CD8-positive, alpha-beta memory T cell (primary cell): Measurements from ENCODE around the gene CYP26A1. TPM values are rescaled to one million over a fixed set of nuclear protein-coding genes. Genes with fewer than 3 reads are reported as not detected.
A peak's percentile ranks its signal among the peaks of the same experiment; 100 is the strongest.
"Not testable (repeated sequence)": the region's sequence is repeated elsewhere in the genome, so short reads cannot be mapped to it uniquely, and the experiment has no call there.

Experiments
- CTCF ChIA-PET: fragments of 350-600 bp; sonication (Branson Sonifier 250); formaldehyde crosslinking; loops from one replicate; lab custom pipeline; 2021; ENCODE audit warnings: antibody characterized with exemption; lab: Charles Lee
- POLR2A ChIA-PET: fragments of 350-600 bp; sonication (Branson Sonifier 250); formaldehyde crosslinking; loops from one replicate; lab custom pipeline; 2021; ENCODE audit warnings: antibody characterized with exemption; lab: Charles Lee
- DNase-seq, 5 donors: peaks; one replicate each; pipeline versions ENCODE4 v3.0.0 to v3.0.0-alpha.2; 2020 to 2022; ENCODE audit warnings: mixed read lengths in 1 of 5
- H3K27ac ChIP-seq: one replicate; pipeline ENCODE4 v1.7.0; 2013; ENCODE audit warnings: low read depth, mild to moderate bottlenecking, low read length, moderate library complexity
- H3K27me3 ChIP-seq: 2 replicates; pipeline ENCODE4 v1.7.0; 2013; ENCODE audit warnings: low read length, mild to moderate bottlenecking; ENCODE audit not compliant: insufficient read depth, poor library complexity, severe bottlenecking
- H3K36me3 ChIP-seq: 2 replicates; pipeline ENCODE4 v1.7.0; 2013; ENCODE audit warnings: mild to moderate bottlenecking, low read length, moderate library complexity; ENCODE audit not compliant: insufficient read depth
- H3K4me1 ChIP-seq: 2 replicates; pipeline ENCODE4 v1.7.0; 2013; ENCODE audit warnings: mild to moderate bottlenecking, low read length, moderate library complexity; ENCODE audit not compliant: insufficient read depth
- H3K4me3 ChIP-seq: 2 replicates; pipeline ENCODE4 v1.7.0; 2013; ENCODE audit warnings: mild to moderate bottlenecking, low read length
- H3K9me3 ChIP-seq: 2 replicates; pipeline ENCODE4 v1.7.0; 2013; ENCODE audit warnings: mild to moderate bottlenecking, low read length
- H3K27ac Mint-ChIP-seq, 8 donors: one replicate each; pipeline ENCODE4 v1.8.0; 2020 to 2021; ENCODE audit warnings: mixed read lengths in 8 of 8, mild to moderate bottlenecking in 6 of 8, inconsistent platforms in 3 of 8, moderate library complexity in 3 of 8
- H3K27me3 Mint-ChIP-seq, 2 donors: one replicate each; pipeline ENCODE4 v1.8.0; 2020 to 2021; ENCODE audit warnings: mixed read lengths in 2 of 2, mild to moderate bottlenecking in 1 of 2, moderate library complexity in 1 of 2
- H3K36me3 Mint-ChIP-seq, 3 donors: one replicate each; pipeline ENCODE4 v1.8.0; 2020 to 2021; ENCODE audit warnings: mixed read lengths in 3 of 3, inconsistent platforms in 1 of 3, mild to moderate bottlenecking in 1 of 3
- H3K4me1 Mint-ChIP-seq, 3 donors: one replicate each; pipeline ENCODE4 v1.8.0; 2020 to 2021; ENCODE audit warnings: mixed read lengths in 3 of 3, inconsistent platforms in 1 of 3, mild to moderate bottlenecking in 1 of 3
- H3K4me3 Mint-ChIP-seq, 7 donors: one replicate each; pipeline ENCODE4 v1.8.0; 2020 to 2021; ENCODE audit warnings: mixed read lengths in 7 of 7, mild to moderate bottlenecking in 6 of 7, moderate library complexity in 4 of 7, inconsistent platforms in 2 of 7
- H3K9me3 Mint-ChIP-seq, 5 donors: one replicate each; pipeline ENCODE4 v1.8.0; 2020 to 2022; ENCODE audit warnings: mixed read lengths in 5 of 5, mild to moderate bottlenecking in 3 of 5, moderate library complexity in 2 of 5, inconsistent platforms in 1 of 5
- polyA plus RNA-seq: library from polyadenylated mRNA; unstranded; fragments of 300-500 nt; fragmentation: Illumina TruSeq; gene quantifications from one replicate; pipeline ENCODE4 v1.2.3, GENCODE V29; 2021
- total RNA-seq, 2 experiments: library from RNA; stranded (reverse); gene quantifications; one replicate each; pipeline ENCODE4 v1.2.3, GENCODE V29; 2021

Gene CYP26A1
- total and polyA plus RNA-seq, 3 experiments from 2014 or later: not detected

DNA sequence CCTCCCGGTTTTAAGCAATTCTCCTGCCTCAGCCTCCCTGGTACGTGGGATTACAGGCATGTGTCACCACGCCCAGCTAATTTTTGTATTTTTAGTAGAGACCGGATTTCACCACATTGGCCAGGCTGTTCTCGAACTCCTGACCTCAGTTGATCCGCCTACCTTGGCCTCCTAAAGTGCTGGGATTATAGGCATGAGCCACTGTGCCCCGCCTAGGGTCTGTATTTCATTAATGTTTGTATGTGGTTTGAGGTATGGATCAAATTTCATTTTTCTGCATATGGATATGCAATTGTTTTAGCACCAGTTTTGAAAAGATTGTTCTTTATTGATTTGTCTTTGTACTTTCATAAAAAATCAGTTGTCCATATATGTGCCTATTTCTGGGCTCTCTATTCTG, 26.0 kb downstream of the CYP26A1 start:
- Histone ChIP-seq H3K4me3 (no peak overlapping the region), H3K4me1 (no peaks in the 10 kb centered on the region), H3K36me3 (no peaks in the 10 kb centered on the region), H3K27ac (no peak overlapping the region), H3K27me3 (no peaks in the 10 kb centered on the region), H3K9me3 (no peaks in the 10 kb centered on the region)
- H3K4me1 Mint-ChIP-seq: no peaks in the 10 kb centered on the region
- no peak for DNase-seq
- no peak overlapping the region for H3K4me3 Mint-ChIP-seq
- POLR2A ChIA-PET: no interaction called here
- H3K27me3 Mint-ChIP-seq: peaks cover 1 to 5% of the 10 kb centered on the region in 2 donors
- H3K9me3 Mint-ChIP-seq: peaks cover 2 to 10% (median 5%) of the 10 kb centered on the region in 5 donors
- peaks cover 0 to 7% (median 0%) of the 10 kb centered on the region in 3 donors for H3K36me3 Mint-ChIP-seq
- no peak overlapping the region for H3K27ac Mint-ChIP-seq
- CTCF ChIA-PET: no interaction called here

DNA sequence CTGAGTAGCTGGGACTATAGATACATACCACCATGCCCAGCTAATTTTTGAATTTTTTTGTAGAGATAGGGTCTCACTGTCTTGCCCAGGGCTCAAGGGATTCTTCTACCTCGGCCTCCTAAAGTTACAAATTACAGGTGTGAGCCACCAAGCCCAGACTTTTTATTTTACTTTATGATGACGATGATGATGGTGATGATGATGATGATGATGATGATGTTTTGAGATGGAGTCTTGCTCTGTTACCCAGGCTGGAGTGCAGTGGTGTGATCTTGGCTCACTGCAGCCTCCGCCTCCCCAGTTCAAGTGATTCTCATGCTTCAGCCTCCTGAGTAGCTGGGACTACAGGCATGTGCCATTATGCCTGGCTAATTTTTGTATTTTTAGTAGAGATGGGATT, 27.5 kb downstream of the CYP26A1 start:
- H3K36me3 ChIP-seq, H3K4me3 Mint-ChIP-seq: not testable (repeated sequence)

DNA sequence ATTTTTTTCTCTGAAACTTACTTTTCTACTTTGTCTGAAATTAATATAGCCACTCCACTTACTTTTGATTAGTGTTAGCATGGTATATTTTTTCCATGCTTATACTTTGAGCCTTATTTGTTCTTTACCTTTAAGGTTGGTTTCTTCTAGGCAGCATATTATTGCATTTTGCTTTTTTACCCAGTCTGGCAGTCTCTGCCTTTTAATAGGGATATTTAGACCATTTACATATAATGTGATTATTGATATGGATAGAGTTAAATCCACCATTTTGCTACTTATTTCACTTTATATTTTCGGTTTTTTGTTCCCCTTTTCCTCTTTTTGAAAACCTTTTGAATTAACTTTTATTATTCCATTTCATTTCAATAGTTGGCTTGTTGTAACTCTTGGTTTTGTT, 30.3 kb downstream of the CYP26A1 start:
- H3K36me3 ChIP-seq: no peaks in the 10 kb centered on the region
- H3K27ac ChIP-seq: no peak overlapping the region
- no peaks in the 10 kb centered on the region for H3K4me1 ChIP-seq
- Mint-ChIP-seq H3K27me3 (peaks cover 0 to 5% of the 10 kb centered on the region in 2 donors), H3K4me1 (no peaks in the 10 kb centered on the region), H3K36me3 (peaks cover 0 to 7% (median 0%) of the 10 kb centered on the region in 3 donors), H3K4me3 (no peak overlapping the region), H3K27ac (no peak overlapping the region), H3K9me3 (peaks cover 2 to 10% (median 5%) of the 10 kb centered on the region in 5 donors)
- POLR2A ChIA-PET: no interaction called here
- H3K4me3 ChIP-seq: no peak overlapping the region
- H3K27me3 ChIP-seq: no peaks in the 10 kb centered on the region
- DNase-seq: no peak
- CTCF ChIA-PET: interaction anchor here (1.5 kb wide), 1 partner anchor 12 kb away, joined by 5 read pairs; no protein-coding TSS in a partner anchor
- no peaks in the 10 kb centered on the region for H3K9me3 ChIP-seq

More for the DNA sequence above, 27.5 kb downstream of the CYP26A1 start:
- H3K4me1 Mint-ChIP-seq, H3K4me1 ChIP-seq, H3K27ac ChIP-seq, H3K4me3 ChIP-seq, POLR2A ChIA-PET, H3K27me3 Mint-ChIP-seq, DNase-seq, H3K27me3 ChIP-seq, H3K9me3 ChIP-seq, CTCF ChIA-PET, H3K36me3 Mint-ChIP-seq: not testable (repeated sequence)
- peak overlapping the region in 1 of 8 donors; percentile 46 for H3K27ac Mint-ChIP-seq
- peaks cover 2 to 10% (median 5%) of the 10 kb centered on the region in 5 donors for H3K9me3 Mint-ChIP-seq

DNA sequence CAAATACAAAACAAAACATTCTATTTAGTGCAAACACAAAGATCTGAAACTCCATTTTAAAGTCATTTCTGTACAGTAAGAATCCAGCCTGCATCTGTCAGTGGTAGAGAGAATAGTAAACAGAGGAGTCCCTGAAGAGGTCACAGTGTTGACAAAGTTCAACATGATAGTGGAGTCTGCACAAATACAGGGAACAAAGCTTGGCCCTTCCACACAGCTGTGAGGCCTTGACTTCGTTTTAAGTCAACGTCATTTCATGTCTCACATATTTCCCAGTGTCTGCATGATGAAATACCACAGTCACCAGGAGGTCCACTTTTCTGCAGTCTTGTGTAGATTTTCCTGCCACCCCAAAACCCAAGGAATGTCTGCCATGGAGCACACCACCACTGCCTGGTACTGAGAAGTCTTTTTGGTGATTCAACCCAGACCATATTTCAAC, 33.0 kb downstream of the CYP26A1 start:
- no peaks in the 10 kb centered on the region for H3K4me1 Mint-ChIP-seq
- ChIA-PET CTCF (interaction anchor here (1.2 kb wide), 1 partner anchor 9 kb away, joined by 3 read pairs; no protein-coding TSS in a partner anchor), POLR2A (no interaction called here)
- peaks cover 0 to 13% of the 10 kb centered on the region in 2 donors for H3K27me3 Mint-ChIP-seq
- no peak for DNase-seq
- Histone ChIP-seq H3K4me3 (no peak overlapping the region), H3K27me3 (no peaks in the 10 kb centered on the region), H3K36me3 (no peaks in the 10 kb centered on the region), H3K27ac (no peak overlapping the region), H3K4me1 (no peaks in the 10 kb centered on the region), H3K9me3 (no peaks in the 10 kb centered on the region)
- H3K9me3 Mint-ChIP-seq: peaks cover 2 to 10% (median 5%) of the 10 kb centered on the region in 5 donors
- H3K36me3 Mint-ChIP-seq: peaks cover 0 to 7% (median 0%) of the 10 kb centered on the region in 3 donors
- H3K27ac Mint-ChIP-seq: no peak overlapping the region
- no peak overlapping the region for H3K4me3 Mint-ChIP-seq

DNA sequence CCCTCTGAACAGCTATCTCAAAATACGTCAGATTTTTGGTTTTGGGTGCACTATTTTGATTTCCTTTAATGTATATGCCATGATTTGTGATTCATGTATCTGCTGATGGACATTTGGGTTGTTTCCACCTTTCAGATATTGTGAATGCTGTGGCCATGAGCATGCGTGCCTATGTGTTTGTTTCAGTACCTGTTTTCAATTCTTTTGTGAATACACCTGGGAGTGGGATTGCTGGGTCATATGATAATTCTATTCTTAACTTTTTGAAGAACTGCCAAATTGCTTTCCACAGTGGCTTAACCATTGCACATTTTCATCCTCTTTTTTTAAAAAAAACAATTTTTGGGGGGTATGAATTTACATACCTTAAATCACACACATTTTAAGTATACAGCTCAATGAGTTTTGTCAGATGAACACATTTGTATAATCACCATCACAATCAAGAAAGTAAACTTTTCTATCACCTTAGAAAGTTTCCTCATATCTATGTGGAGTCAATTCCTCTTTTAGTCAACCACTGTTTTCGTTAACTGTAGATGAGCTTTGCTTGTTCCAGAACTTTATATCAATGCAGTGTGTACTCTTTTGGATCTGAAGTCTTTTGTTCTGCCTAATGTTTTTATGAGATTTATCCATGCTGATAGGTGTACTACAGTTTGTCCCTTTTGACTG, 36.9 kb downstream of the CYP26A1 start:
- POLR2A ChIA-PET: interaction anchor here (0.7 kb wide), 1 partner anchor 40 kb away, joined by 3 read pairs; no protein-coding TSS in a partner anchor
- CTCF ChIA-PET: no interaction called here
- Histone ChIP-seq H3K9me3 (no peaks in the 10 kb centered on the region), H3K4me3 (no peak overlapping the region), H3K4me1 (peaks cover 6% of the 10 kb centered on the region), H3K27ac (no peak overlapping the region), H3K27me3 (no peaks in the 10 kb centered on the region), H3K36me3 (no peaks in the 10 kb centered on the region)
- H3K27ac Mint-ChIP-seq: no peak overlapping the region
- no peak for DNase-seq
- no peaks in the 10 kb centered on the region for H3K36me3 Mint-ChIP-seq
- H3K9me3 Mint-ChIP-seq: no peaks in the 10 kb centered on the region
- peaks cover 17 to 22% of the 10 kb centered on the region in 2 donors for H3K27me3 Mint-ChIP-seq
- H3K4me1 Mint-ChIP-seq: peaks cover 4% of the 10 kb centered on the region in 3 donors
- H3K4me3 Mint-ChIP-seq: no peak overlapping the region

DNA sequence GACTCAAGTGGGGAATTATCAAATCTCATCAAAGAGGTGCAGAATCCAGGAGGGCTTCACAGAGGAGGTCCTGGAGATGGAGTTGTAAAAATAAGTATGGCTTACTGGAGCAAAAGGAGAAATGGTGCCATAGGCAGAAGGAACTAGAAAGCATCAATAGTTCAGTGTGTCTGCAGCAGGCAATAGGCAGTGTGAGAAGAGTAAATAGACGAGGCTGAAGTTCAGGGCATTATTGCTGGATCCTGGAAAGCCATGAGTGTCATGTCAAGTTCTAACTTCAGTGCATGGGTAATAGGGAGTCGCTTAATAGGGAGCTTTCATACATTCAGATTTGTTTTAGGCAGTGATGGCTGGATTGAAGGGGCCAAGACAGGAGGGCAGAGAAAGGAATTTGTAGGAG, 39.3 kb downstream of the CYP26A1 start:
- Mint-ChIP-seq H3K27me3 (peaks cover 17 to 22% of the 10 kb centered on the region in 2 donors), H3K36me3 (no peaks in the 10 kb centered on the region), H3K4me3 (no peak overlapping the region), H3K4me1 (peaks cover 11 to 12% (median 11%) of the 10 kb centered on the region in 3 donors), H3K9me3 (peaks cover 0 to 2% (median 0%) of the 10 kb centered on the region in 5 donors), H3K27ac (no peak overlapping the region)
- Histone ChIP-seq H3K27me3 (no peaks in the 10 kb centered on the region), H3K27ac (no peak overlapping the region), H3K9me3 (no peaks in the 10 kb centered on the region), H3K4me3 (no peak overlapping the region), H3K36me3 (no peaks in the 10 kb centered on the region), H3K4me1 (peaks cover 8% of the 10 kb centered on the region)
- CTCF ChIA-PET: no interaction called here
- DNase-seq: no peak
- POLR2A ChIA-PET: no interaction called here

DNA sequence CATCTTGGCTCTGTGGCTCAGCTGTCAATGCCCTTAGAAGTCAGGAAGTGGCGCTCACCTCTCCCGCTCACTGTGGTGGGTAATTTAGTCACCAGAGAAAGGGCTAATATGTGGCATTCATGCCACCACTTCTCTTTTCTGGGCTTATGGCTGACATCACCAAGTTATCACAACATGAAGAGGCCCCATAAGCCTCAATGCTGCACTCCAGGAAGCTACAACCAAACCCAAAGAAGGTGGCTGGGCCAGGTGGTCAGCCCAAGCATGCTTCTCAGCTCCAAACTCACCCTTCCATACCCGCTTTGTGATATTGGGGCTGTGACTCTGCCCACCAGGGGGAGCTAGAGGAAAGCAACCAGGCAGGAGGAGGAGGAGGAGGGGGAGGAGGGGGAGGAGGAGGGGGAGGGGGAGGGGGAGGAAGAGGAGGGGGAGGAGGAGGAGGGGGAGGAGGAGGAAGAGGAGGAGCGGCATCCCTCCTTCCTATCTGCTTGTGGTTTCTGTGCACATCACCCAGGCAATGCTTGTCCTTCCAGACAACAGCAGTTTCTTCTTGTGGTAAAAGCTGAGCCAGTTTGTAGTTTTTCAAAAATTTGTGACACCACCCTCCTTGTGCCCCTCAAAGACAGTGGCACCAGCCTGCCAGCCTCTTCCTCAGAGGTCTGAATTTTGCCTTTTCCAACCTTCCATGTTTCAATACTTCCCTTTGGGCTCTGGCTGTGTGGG, 42.1 kb downstream of the CYP26A1 start:
- Histone ChIP-seq H3K36me3 (no peaks in the 10 kb centered on the region), H3K4me1 (peaks cover 8% of the 10 kb centered on the region), H3K4me3 (no peak overlapping the region), H3K27me3 (no peaks in the 10 kb centered on the region), H3K27ac (no peak overlapping the region), H3K9me3 (no peaks in the 10 kb centered on the region)
- Mint-ChIP-seq H3K27ac (peak overlapping the region in 3 of 8 donors; percentile 5 to 54 (median 14)), H3K27me3 (peaks cover 18 to 21% of the 10 kb centered on the region in 2 donors), H3K4me3 (no peak overlapping the region), H3K4me1 (peaks cover 11 to 12% (median 11%) of the 10 kb centered on the region in 3 donors), H3K9me3 (peaks cover 0 to 2% (median 0%) of the 10 kb centered on the region in 5 donors), H3K36me3 (no peaks in the 10 kb centered on the region)
- CTCF ChIA-PET: interaction anchor here (0.7 to 1.7 kb wide), 9 partner anchors 10 to 234 kb away, joined by 3 to 6 read pairs (median 3); no protein-coding TSS in a partner anchor
- POLR2A ChIA-PET: no interaction called here
- DNase-seq: peak; percentile 37 to 66 (median 54)

DNA sequence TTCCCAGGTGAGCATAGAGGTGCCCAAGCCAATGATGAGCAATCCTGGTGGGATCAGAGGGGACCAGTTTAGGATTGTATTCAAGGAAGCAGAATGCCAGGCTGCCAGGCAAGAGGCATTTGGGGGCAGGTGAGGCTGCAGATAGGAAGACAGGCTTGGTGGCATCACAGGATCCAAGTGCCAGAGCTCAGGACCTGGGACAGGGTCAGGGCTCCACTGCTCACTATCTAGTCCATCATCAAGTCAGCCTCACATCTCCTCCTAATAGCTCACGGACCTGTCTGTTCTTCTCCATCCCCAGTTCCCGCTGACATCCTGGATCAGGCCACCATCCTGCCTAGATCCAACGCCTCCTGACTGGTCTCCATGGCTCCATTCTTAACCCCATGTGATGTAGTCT, 47.6 kb downstream of the CYP26A1 start:
- CTCF ChIA-PET: no interaction called here
- Histone ChIP-seq H3K4me1 (peaks cover 23% of the 10 kb centered on the region), H3K36me3 (no peaks in the 10 kb centered on the region), H3K27ac (no peak overlapping the region), H3K4me3 (no peak overlapping the region), H3K27me3 (no peaks in the 10 kb centered on the region), H3K9me3 (peaks cover 6% of the 10 kb centered on the region)
- peaks cover 3 to 14% (median 8%) of the 10 kb centered on the region in 5 donors for H3K9me3 Mint-ChIP-seq
- peaks cover 22 to 32% (median 30%) of the 10 kb centered on the region in 3 donors for H3K4me1 Mint-ChIP-seq
- no peak overlapping the region for H3K4me3 Mint-ChIP-seq
- peaks cover 4 to 6% of the 10 kb centered on the region in 2 donors for H3K27me3 Mint-ChIP-seq
- DNase-seq: no peak
- H3K27ac Mint-ChIP-seq: no peak overlapping the region
- POLR2A ChIA-PET: no interaction called here
- H3K36me3 Mint-ChIP-seq: peaks cover 0 to 7% (median 2%) of the 10 kb centered on the region in 3 donors
